Uterus (tissue), 4 donors: ENCODE measurements around the gene PRXL2A. TPM values are rescaled to one million over a fixed set of nuclear protein-coding genes. Genes with fewer than 3 reads are reported as not detected.

Experiments
- DNase-seq, 2 donors: peaks; one replicate each; pipeline ENCODE4 v3.0.0-alpha.2; 2019 to 2020
- H3K27ac ChIP-seq, 2 donors: fragments of 200-600 bp; sonication (generic); 1 replicate in 1 of 2; 2 replicates in 1 of 2; pipeline ENCODE4 v1.5.1; 2016 to 2018
- H3K27me3 ChIP-seq, 2 donors: fragments of 200-600 bp; sonication (generic); one replicate each; pipeline ENCODE4 v1.5.1; 2018 to 2019; ENCODE audit warnings: control low read depth in 1 of 2
- H3K36me3 ChIP-seq, 2 donors: fragments of 200-600 bp; sonication (generic); one replicate each; pipeline ENCODE4 v1.5.1; 2019; ENCODE audit warnings: control low read depth in 1 of 2
- H3K4me1 ChIP-seq, 2 donors: fragments of 200-600 bp; sonication (generic); one replicate each; pipeline ENCODE4 v1.5.1; 2018 to 2019; ENCODE audit warnings: control low read depth in 1 of 2
- H3K4me3 ChIP-seq, 2 donors: fragments of 200-600 bp; sonication (generic); 1 replicate in 1 of 2; 2 replicates in 1 of 2; pipeline ENCODE4 v1.5.1; 2018 to 2019; ENCODE audit warnings: mild to moderate bottlenecking in 1 of 2
- H3K9me3 ChIP-seq, 2 donors: fragments of 200-600 bp; sonication (generic); one replicate each; pipeline ENCODE4 v1.5.1; 2019; ENCODE audit warnings: control low read depth in 1 of 2
- POLR2A ChIP-seq, 2 donors: fragments of 450-650 bp; IDR thresholded peaks; one replicate each; pipeline ENCODE4 v1.6.1; 2016; ENCODE audit warnings: antibody characterized with exemption in 2 of 2, mild to moderate bottlenecking in 1 of 2, moderate library complexity in 1 of 2
- intact Hi-C: fragments of 100-400 bp; cut with DNase I; formaldehyde crosslinking; loops from one replicate; pipeline ENCODE4 v1.15.1; 2023; ENCODE audit warnings: low total_unique reads
- total RNA-seq, 4 donors: library from RNA; depleted of rRNA in 3 of 4; stranded (reverse); fragments of >200 nt in 3 of 4; gene quantifications; one replicate each; pipeline versions ENCODE4 v1.1.0 to v1.2.4, GENCODE V29; 2014 to 2023
- TF ChIP-seq, protein P1 (sequence below), 4 experiments: fragments of 200-600 bp in 2 of 4; fragments of 450-650 bp in 2 of 4; sonication (generic) in 2 of 4; IDR thresholded peaks; one replicate each; pipeline ENCODE4 v1.5.1; 2016 to 2019; ENCODE audit warnings: antibody characterized with exemption in 4 of 4, mild to moderate bottlenecking in 2 of 4, moderate library complexity in 1 of 4
- donor health status: DM: yes; HTN: yes; CAD: no.

PRXL2A gene
- total RNA-seq, 4 donors from 2014 or later = 12.3 to 70.7 (median 50.9) TPM

DNA sequence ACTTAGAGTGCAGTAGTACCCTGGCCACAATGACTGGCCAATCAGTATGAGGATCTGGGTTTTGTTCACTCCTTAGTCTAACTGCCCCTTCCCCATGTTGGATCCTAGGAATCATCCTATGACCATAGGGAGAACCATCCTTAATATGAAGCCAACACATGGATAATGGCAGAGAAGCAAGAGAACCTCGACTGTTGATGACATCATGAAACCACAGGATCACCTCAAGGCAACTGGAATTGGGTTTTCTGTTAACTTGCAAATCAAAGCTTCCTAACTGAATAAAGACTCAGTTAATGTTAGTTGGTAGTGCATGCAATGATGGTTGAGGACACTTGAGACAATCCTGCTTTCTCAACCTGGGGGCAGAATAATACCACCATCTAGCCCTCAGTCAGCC, 3.3 kb upstream of the PRXL2A start:
- intact Hi-C loops = no loop called here
- TF ChIP-seq, protein P1, sequence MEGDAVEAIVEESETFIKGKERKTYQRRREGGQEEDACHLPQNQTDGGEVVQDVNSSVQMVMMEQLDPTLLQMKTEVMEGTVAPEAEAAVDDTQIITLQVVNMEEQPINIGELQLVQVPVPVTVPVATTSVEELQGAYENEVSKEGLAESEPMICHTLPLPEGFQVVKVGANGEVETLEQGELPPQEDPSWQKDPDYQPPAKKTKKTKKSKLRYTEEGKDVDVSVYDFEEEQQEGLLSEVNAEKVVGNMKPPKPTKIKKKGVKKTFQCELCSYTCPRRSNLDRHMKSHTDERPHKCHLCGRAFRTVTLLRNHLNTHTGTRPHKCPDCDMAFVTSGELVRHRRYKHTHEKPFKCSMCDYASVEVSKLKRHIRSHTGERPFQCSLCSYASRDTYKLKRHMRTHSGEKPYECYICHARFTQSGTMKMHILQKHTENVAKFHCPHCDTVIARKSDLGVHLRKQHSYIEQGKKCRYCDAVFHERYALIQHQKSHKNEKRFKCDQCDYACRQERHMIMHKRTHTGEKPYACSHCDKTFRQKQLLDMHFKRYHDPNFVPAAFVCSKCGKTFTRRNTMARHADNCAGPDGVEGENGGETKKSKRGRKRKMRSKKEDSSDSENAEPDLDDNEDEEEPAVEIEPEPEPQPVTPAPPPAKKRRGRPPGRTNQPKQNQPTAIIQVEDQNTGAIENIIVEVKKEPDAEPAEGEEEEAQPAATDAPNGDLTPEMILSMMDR (IDR thresholded peaks at IDR 0.05) = no peak
- TF ChIP-seq POLR2A (IDR thresholded peaks at IDR 0.05) = no peak
- Histone ChIP-seq H3K36me3 (no peaks in the 10 kb centered on the region), H3K4me1 (peaks cover 0 to 2% of the 10 kb centered on the region in 2 donors), H3K9me3 (no peaks in the 10 kb centered on the region), H3K4me3 (no peak overlapping the region), H3K27ac (no peak overlapping the region), H3K27me3 (no peaks in the 10 kb centered on the region)
- DNase-seq = no peak

DNA sequence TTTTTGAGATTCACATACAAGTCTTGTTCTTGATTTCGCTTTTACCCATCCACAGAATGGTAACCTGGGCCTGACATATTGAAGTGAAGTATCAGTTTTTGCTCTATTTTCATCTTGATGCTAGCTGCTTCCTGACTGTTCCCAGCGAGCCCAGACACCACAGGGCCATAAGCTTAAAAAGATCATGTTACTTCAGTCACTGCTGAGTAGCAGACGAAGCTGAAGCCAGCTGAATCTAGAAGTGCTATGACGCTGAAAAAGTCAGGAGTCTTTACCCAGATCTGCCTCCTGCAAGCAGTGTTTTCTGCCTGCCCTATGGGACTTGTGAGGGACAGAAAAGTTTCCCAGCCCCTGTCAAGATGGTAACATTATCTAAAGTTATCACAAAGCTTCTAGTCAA, 2.7 kb upstream of the PRXL2A start:
- H3K9me3 ChIP-seq = no peaks in the 10 kb centered on the region
- no peaks in the 10 kb centered on the region for H3K36me3 ChIP-seq
- H3K27me3 ChIP-seq = no peaks in the 10 kb centered on the region
- H3K4me3 ChIP-seq = no peak overlapping the region
- intact Hi-C loops = no loop called here
- no peak for DNase-seq
- peaks cover 0 to 4% of the 10 kb centered on the region in 2 donors for H3K4me1 ChIP-seq
- no peak for TF ChIP-seq POLR2A (IDR thresholded peaks at IDR 0.05)
- TF ChIP-seq, protein P1 (IDR thresholded peaks at IDR 0.05) = no peak
- H3K27ac ChIP-seq = no peak overlapping the region

DNA sequence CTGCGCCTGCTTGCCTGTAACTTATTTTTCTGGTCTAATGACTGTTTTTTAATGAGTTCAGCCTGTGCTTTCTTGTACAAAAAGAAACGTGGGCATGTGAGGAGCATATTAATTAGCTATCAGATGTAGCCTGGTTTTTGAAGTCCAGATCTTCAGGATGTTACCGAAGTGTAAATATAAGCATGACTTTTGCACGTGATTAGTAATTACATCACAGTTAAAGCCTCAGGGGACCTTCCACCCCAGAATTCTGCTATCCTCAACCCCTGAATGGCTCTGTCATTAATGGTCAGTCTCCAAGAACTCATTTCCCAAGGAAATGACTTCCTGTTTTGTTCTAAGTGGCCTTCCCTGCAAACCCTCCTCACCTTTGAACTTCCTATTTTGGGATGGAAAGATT, 2.1 kb upstream of the PRXL2A start:
- no peak for DNase-seq
- Histone ChIP-seq H3K27me3 (no peaks in the 10 kb centered on the region), H3K36me3 (no peaks in the 10 kb centered on the region), H3K9me3 (no peaks in the 10 kb centered on the region), H3K27ac (no peak overlapping the region), H3K4me3 (no peak overlapping the region), H3K4me1 (peaks cover 0 to 4% of the 10 kb centered on the region in 2 donors)
- intact Hi-C loops = no loop called here
- TF ChIP-seq POLR2A (IDR thresholded peaks at IDR 0.05) = no peak
- TF ChIP-seq, protein P1 (IDR thresholded peaks at IDR 0.05) = no peak

DNA sequence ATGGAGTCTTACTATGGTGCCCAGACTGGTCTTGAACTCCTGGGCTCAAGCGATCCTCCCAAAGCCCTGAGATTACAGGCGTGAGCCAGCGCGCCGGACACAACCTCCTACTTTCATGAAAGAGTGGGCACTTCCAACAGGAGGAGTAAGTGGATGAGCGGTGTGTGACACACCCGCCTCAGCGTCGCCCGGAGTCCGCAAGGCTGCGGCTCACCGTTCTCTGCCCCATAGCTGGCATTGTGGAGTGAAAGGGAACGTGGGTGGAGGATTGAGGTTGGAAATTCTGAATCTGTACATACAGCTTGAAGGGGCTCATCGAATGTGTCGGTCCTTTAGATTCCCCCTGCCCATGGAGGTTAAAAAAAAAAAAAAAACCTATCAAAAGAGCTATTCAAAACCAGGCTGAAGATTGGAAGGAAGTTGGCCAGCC, 524 bp upstream of the PRXL2A start:
- intact Hi-C loops = no loop called here
- Histone ChIP-seq H3K36me3 (no peaks in the 10 kb centered on the region), H3K27ac (peak overlapping the region; percentile 86 to 91), H3K4me3 (peak overlapping the region; percentile 78 to 82), H3K9me3 (no peaks in the 10 kb centered on the region), H3K27me3 (no peaks in the 10 kb centered on the region), H3K4me1 (peaks cover 0 to 4% of the 10 kb centered on the region in 2 donors)
- TF ChIP-seq, protein P1 (IDR thresholded peaks at IDR 0.05) = no peak
- DNase-seq = no peak

DNA sequence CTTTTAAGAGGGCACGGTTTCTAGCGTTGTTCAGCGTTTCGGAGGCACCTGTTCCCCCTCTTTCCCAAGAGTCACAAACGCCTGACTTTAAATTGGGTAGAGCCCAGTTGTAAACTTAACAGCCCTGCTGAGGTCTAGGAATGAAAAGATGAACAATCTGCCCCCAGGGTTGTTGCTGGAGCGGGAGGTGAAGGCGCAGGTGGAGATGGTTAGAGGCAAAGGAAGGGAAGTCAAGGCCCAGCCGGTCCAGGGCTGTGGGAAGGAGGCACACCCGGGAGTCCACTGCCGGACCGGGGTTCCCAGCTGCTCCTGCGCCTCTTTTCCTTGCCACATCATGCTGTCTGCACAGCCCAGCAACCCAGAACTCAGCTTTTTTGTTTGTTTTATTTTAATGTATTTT, 770 bp downstream of the PRXL2A start:
- Histone ChIP-seq H3K36me3 (no peaks in the 10 kb centered on the region), H3K4me3 (peak overlapping the region; percentile 78 to 82), H3K27me3 (no peaks in the 10 kb centered on the region), H3K4me1 (peaks cover 0 to 4% of the 10 kb centered on the region in 2 donors), H3K27ac (peak overlapping the region; percentile 86 to 91), H3K9me3 (no peaks in the 10 kb centered on the region)
- TF ChIP-seq POLR2A (IDR thresholded peaks at IDR 0.05) = no peak
- TF ChIP-seq, protein P1 (IDR thresholded peaks at IDR 0.05) = no peak
- intact Hi-C loops = no loop called here
- no peak for DNase-seq
